SU-DHL-6 (cell line): ENCODE data around the gene NUDT4.

Experiments used
- EZH2phosphoT487 ChIP-seq: fragments of 200-600 bp; sonication (generic), shearing (Covaris generic); conservative IDR thresholded peaks from 2 replicates; pipeline ENCODE4 v1.6.1; 2018; ENCODE audit warnings: mild to moderate bottlenecking, antibody characterized with exemption, low read length, moderate library complexity, mixed read lengths
- TF ChIP-seq, protein P1 (sequence below): fragments of 200-600 bp; sonication (generic); IDR thresholded peaks from one replicate; pipeline ENCODE4 v1.5.1; 2017; ENCODE audit warnings: antibody characterized with exemption, mild to moderate bottlenecking, low read length, moderate library complexity; ENCODE audit not compliant: insufficient read depth, poor library complexity, severe bottlenecking

DNA sequence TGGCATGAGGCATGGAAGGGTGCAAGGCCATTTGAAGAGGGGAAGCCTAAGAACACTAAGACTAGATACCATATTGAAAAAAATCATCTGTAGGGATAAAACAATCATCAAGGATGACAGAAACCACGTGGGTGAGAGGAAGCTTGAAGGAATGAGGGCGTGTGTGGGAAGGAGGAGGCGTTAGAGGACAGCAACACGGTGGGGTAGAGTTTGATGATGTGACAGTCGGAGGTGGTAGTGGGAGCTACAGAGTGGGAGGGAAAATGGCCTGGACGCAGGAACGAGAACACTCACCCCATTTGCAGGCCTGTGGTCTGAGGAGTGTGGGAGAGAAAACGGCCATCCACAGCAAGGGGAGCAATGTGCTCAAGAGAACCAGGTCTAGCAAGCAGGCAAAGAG lies 25.4 kb upstream of the NUDT4 start:
- TF ChIP-seq, protein P1, sequence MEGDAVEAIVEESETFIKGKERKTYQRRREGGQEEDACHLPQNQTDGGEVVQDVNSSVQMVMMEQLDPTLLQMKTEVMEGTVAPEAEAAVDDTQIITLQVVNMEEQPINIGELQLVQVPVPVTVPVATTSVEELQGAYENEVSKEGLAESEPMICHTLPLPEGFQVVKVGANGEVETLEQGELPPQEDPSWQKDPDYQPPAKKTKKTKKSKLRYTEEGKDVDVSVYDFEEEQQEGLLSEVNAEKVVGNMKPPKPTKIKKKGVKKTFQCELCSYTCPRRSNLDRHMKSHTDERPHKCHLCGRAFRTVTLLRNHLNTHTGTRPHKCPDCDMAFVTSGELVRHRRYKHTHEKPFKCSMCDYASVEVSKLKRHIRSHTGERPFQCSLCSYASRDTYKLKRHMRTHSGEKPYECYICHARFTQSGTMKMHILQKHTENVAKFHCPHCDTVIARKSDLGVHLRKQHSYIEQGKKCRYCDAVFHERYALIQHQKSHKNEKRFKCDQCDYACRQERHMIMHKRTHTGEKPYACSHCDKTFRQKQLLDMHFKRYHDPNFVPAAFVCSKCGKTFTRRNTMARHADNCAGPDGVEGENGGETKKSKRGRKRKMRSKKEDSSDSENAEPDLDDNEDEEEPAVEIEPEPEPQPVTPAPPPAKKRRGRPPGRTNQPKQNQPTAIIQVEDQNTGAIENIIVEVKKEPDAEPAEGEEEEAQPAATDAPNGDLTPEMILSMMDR, result no peak
- TF ChIP-seq EZH2phosphoT487, result no peak
